HCT116 (cell line): ENCODE measurements around the gene FLT4. TPM values are rescaled to one million over a fixed set of nuclear protein-coding genes. Genes with fewer than 3 reads are reported as not detected.

Source experiments
- ATAC-seq: fragments of 200-7000 bp; cut with Tn5 transposase; 2 replicates; pipeline ENCODE4 v1.9.1; 2020; ENCODE audit warnings: mild to moderate bottlenecking, moderate library complexity
- BruUV-seq: library from RNA; stranded (reverse); fragments of 400-500 nt; replicated peaks from 2 replicates; lab custom pipeline; 2021; lab: Mats Ljungman, UMichigan
- CTCF ChIA-PET: fragments of 300-600 bp; sonication (Branson Sonifier 250); formaldehyde crosslinking; loops from one replicate; lab custom pipeline; 2021; ENCODE audit warnings: antibody characterized with exemption; lab: Charles Lee
- POLR2A ChIA-PET: fragments of 300-600, 350-600 bp; sonication (Branson Sonifier 250); formaldehyde crosslinking; loops from one replicate; lab custom pipeline; 2021; ENCODE audit warnings: antibody characterized with exemption; lab: Charles Lee
- RAD21 ChIA-PET, 2 experiments: fragments of 300-600 bp; sonication (Branson Sonifier 250); formaldehyde crosslinking; loops; one replicate each; lab custom pipeline; 2023; ENCODE audit warnings: low total read pairs in 2 of 2; ENCODE audit not compliant: uncharacterized antibody in 2 of 2, unreplicated experiment in 2 of 2, low non-redundant PET in 1 of 2; lab: Charles Lee
- DNase-seq: peaks from one replicate; pipeline ENCODE4 v3.0.0-alpha.2; 2010; ENCODE audit warnings: low read depth, low spot score
- H2AFZ ChIP-seq: fragments of 200-600 bp; shearing (Covaris generic), sonication (generic); 2 replicates; pipeline ENCODE4 v1.6.1; 2017; ENCODE audit warnings: low read depth, mixed run types, mixed read lengths, antibody characterized with exemption, low read length; ENCODE audit not compliant: poor library complexity, severe bottlenecking
- H3K27ac ChIP-seq: 2 replicates; pipeline ENCODE4 v1.5.1; 2012; ENCODE audit warnings: low read depth, low read length
- H3K27me3 ChIP-seq: fragments of 200-600 bp; sonication (generic); 2 replicates; pipeline ENCODE4 v1.6.1; 2016; ENCODE audit warnings: mixed run types, low read length, mixed read lengths; ENCODE audit not compliant: insufficient read depth
- H3K36me3 ChIP-seq, 2 experiments: fragments of 200-500 bp in 1 of 2; fragments of 200-600 bp in 1 of 2; sonication (Bioruptor generic) in 1 of 2; sonication (generic) in 1 of 2; 2 replicates each; pipeline versions ENCODE4 v1.5.1 to v1.6.1; 2014 to 2016; ENCODE audit warnings: low read length in 2 of 2, inconsistent platforms in 1 of 2, mixed read lengths in 1 of 2, mixed run types in 1 of 2; ENCODE audit not compliant: insufficient read depth in 2 of 2, control insufficient read depth in 1 of 2
- H3K4me1 ChIP-seq, 2 experiments: fragments of 200-600 bp in 1 of 2; sonication (generic) in 1 of 2; 2 replicates each; pipeline versions ENCODE4 v1.5.1 to v1.6.1; 2012 to 2017; ENCODE audit warnings: low read length in 2 of 2, inconsistent platforms in 1 of 2, mild to moderate bottlenecking in 1 of 2, mixed read lengths in 1 of 2, mixed run types in 1 of 2, moderate library complexity in 1 of 2; ENCODE audit not compliant: insufficient read depth in 2 of 2, control insufficient read depth in 1 of 2
- H3K4me2 ChIP-seq: fragments of 200-600 bp; sonication (generic); 2 replicates; pipeline ENCODE4 v1.6.1; 2017; ENCODE audit warnings: mixed run types, low read length, mixed read lengths
- H3K4me3 ChIP-seq, 2 experiments: fragments of 200-600 bp in 1 of 2; sonication (generic) in 1 of 2; replicated peaks in 1 of 2; 2 replicates each; pipeline ENCODE4 v1.5.1; 2011 to 2016; ENCODE audit warnings: low read length in 2 of 2, control low read depth in 1 of 2, low read depth in 1 of 2, mild to moderate bottlenecking in 1 of 2, mixed read lengths in 1 of 2, mixed run types in 1 of 2
- H3K79me2 ChIP-seq: fragments of 200-600 bp; sonication (generic); 2 replicates; pipeline ENCODE4 v1.6.1; 2017; ENCODE audit warnings: mild to moderate bottlenecking, mixed run types, low read length, moderate library complexity, mixed read lengths; ENCODE audit not compliant: insufficient read depth
- H3K9ac ChIP-seq: fragments of 200-600 bp; sonication (generic); 2 replicates; pipeline ENCODE4 v1.6.1; 2016; ENCODE audit warnings: low read length, mixed read lengths
- H3K9me2 ChIP-seq: fragments of 200-600 bp; sonication (generic), shearing (Covaris generic); 2 replicates; pipeline ENCODE4 v1.6.1; 2017; ENCODE audit warnings: mixed run types, mild to moderate bottlenecking, moderate library complexity; ENCODE audit not compliant: insufficient read depth
- H3K9me3 ChIP-seq, 2 experiments: fragments of 200-500 bp in 1 of 2; fragments of 200-600 bp in 1 of 2; sonication (Bioruptor generic) in 1 of 2; sonication (generic) in 1 of 2; 2 replicates each; pipeline ENCODE4 v1.6.1; 2014 to 2017; ENCODE audit warnings: low read length in 2 of 2, mixed read lengths in 2 of 2, inconsistent platforms in 1 of 2, low read depth in 1 of 2, mild to moderate bottlenecking in 1 of 2, mixed run types in 1 of 2, moderate library complexity in 1 of 2; ENCODE audit not compliant: control insufficient read depth in 1 of 2, insufficient read depth in 1 of 2
- H4K20me1 ChIP-seq: fragments of 200-600 bp; sonication (generic), shearing (Covaris generic); 2 replicates; pipeline ENCODE4 v1.6.1; 2017; ENCODE audit warnings: mixed run types, mild to moderate bottlenecking, moderate library complexity; ENCODE audit not compliant: insufficient read depth
- CEBPB ChIP-seq: IDR thresholded peaks from 2 replicates; pipeline ENCODE4 v1.6.1; 2012; ENCODE audit warnings: low read depth
- EGR1 ChIP-seq: IDR thresholded peaks from 2 replicates; pipeline ENCODE4 v1.6.1; 2012; ENCODE audit warnings: low read depth
- FOSL1 ChIP-seq: IDR thresholded peaks from 2 replicates; pipeline ENCODE4 v1.6.1; 2012; ENCODE audit warnings: low read depth
- JUND ChIP-seq: IDR thresholded peaks from 2 replicates; pipeline ENCODE4 v1.6.1; 2012
- POLR2A ChIP-seq: IDR thresholded peaks from 2 replicates; pipeline ENCODE4 v1.7.0; 2011; ENCODE audit warnings: borderline replicate concordance; ENCODE audit not compliant: insufficient read depth, insufficient read length; ENCODE audit errors: extremely low read depth
- SIN3A ChIP-seq: IDR thresholded peaks from 2 replicates; pipeline ENCODE4 v1.6.1; 2012; ENCODE audit warnings: low read depth
- SRF ChIP-seq: IDR thresholded peaks from 2 replicates; pipeline ENCODE4 v1.6.1; 2012; ENCODE audit warnings: low read depth
- YY1 ChIP-seq: IDR thresholded peaks from 2 replicates; pipeline ENCODE4 v1.6.1; 2011; ENCODE audit warnings: low read length, low read depth, moderate library complexity, mild to moderate bottlenecking; ENCODE audit not compliant: insufficient replicate concordance; ENCODE audit errors: extremely low read depth
- ZNF274 ChIP-seq: fragments of 200-500 bp; sonication (Bioruptor generic); IDR thresholded peaks from 2 replicates; pipeline ENCODE4 v1.6.1; 2014; ENCODE audit warnings: mild to moderate bottlenecking, low read depth, low read length, inconsistent platforms
- intact Hi-C: fragments of 100-400 bp; cut with micrococcal nuclease; formaldehyde crosslinking; loops from 2 replicates; pipeline ENCODE4 v1.10.0; 2022
- total RNA-seq: library from RNA; stranded (reverse); gene quantifications from one replicate; pipeline ENCODE4 v1.2.1, GENCODE V29; 2021; ENCODE audit not compliant: unreplicated experiment
- TF ChIP-seq, protein P1 (sequence below): IDR thresholded peaks from 2 replicates; pipeline ENCODE4 v1.6.1; 2012; ENCODE audit warnings: low read depth
- TF ChIP-seq, protein P2 (sequence below), 3 experiments: fragments of 200-600 bp in 1 of 3; sonication (generic) in 1 of 3; IDR thresholded peaks in 2 of 3; conservative IDR thresholded peaks in 1 of 3; 2 replicates each; pipeline ENCODE4 v1.5.1; 2012 to 2017; ENCODE audit warnings: low read depth in 2 of 3, low read length in 2 of 3, antibody characterized with exemption in 1 of 3, borderline replicate concordance in 1 of 3, control low read depth in 1 of 3, mild to moderate bottlenecking in 1 of 3, mixed read lengths in 1 of 3, mixed run types in 1 of 3, moderate library complexity in 1 of 3; ENCODE audit not compliant: insufficient read depth in 1 of 3

FLT4 gene
- total RNA-seq, 1 experiment from 2014 or later = 0.17 TPM

DNA sequence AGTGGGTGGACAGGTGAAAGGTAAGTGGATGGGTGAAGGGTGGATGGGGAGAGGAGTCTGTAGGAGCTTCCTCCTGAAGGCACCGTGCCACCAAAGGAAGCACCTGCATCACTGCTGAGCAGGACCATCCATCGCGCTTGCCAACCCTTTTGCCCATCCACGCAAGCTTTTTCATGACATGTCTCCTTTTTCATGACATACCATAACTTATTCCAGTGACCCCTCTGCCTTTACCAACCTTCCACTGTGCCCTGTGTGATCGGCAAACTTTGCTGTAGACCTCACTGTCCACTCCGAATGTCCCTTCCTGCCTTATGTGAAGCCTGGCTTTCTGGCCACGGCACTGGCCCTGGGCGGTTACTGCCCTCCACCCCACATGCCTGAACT, 13.4 kb downstream of the FLT4 start (continued):
- TF ChIP-seq, protein P1, sequence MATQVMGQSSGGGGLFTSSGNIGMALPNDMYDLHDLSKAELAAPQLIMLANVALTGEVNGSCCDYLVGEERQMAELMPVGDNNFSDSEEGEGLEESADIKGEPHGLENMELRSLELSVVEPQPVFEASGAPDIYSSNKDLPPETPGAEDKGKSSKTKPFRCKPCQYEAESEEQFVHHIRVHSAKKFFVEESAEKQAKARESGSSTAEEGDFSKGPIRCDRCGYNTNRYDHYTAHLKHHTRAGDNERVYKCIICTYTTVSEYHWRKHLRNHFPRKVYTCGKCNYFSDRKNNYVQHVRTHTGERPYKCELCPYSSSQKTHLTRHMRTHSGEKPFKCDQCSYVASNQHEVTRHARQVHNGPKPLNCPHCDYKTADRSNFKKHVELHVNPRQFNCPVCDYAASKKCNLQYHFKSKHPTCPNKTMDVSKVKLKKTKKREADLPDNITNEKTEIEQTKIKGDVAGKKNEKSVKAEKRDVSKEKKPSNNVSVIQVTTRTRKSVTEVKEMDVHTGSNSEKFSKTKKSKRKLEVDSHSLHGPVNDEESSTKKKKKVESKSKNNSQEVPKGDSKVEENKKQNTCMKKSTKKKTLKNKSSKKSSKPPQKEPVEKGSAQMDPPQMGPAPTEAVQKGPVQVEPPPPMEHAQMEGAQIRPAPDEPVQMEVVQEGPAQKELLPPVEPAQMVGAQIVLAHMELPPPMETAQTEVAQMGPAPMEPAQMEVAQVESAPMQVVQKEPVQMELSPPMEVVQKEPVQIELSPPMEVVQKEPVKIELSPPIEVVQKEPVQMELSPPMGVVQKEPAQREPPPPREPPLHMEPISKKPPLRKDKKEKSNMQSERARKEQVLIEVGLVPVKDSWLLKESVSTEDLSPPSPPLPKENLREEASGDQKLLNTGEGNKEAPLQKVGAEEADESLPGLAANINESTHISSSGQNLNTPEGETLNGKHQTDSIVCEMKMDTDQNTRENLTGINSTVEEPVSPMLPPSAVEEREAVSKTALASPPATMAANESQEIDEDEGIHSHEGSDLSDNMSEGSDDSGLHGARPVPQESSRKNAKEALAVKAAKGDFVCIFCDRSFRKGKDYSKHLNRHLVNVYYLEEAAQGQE = no peak

DNA sequence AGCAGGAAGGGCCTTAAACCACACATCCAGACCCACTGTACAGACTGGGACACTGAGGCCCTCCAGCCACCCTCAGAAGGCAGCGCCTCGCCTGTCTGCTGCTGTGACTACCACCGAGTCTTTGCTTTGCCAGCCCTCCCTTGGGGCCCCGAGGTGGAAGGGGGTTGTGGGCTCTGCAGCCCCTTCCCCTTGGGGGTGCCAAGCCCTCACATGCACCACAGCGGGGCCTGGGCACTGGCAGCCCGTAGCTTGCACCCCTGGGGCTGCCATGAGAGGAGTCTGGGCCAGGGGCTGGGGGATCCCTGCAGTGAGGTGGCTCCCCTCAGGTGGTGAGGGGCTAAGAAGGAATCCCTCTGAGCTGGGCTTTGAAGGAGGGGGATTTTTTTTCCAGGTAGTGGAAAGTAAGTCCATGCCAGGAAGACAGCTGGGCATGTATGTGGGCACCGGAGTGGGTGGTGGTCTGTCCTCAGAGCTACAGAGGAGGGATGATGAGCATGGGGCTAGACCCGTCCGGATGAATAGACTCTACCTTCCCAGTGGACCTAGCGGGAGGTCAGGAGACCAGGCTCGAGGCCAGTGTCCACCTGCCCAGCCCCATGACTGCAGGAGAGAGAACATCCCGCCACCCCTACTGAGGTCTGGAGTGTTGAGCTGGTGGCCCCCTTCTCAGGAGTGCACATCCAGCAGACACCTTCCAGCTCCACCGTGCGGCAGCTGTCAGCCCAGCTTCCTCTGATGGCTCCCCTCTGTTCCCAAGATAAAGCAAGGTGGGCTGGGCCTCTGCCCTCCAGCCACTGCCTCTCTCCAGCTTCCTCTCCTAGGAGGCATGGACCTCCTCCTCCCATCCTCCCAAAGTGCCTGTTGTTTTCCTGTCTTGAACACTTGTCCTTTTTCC, 15.9 kb downstream of the FLT4 start:
- no peaks in the 10 kb centered on the region for H3K36me3 ChIP-seq
- POLR2A ChIA-PET = no interaction called here
- intact Hi-C loops = no loop called here
- TF ChIP-seq, protein P2, sequence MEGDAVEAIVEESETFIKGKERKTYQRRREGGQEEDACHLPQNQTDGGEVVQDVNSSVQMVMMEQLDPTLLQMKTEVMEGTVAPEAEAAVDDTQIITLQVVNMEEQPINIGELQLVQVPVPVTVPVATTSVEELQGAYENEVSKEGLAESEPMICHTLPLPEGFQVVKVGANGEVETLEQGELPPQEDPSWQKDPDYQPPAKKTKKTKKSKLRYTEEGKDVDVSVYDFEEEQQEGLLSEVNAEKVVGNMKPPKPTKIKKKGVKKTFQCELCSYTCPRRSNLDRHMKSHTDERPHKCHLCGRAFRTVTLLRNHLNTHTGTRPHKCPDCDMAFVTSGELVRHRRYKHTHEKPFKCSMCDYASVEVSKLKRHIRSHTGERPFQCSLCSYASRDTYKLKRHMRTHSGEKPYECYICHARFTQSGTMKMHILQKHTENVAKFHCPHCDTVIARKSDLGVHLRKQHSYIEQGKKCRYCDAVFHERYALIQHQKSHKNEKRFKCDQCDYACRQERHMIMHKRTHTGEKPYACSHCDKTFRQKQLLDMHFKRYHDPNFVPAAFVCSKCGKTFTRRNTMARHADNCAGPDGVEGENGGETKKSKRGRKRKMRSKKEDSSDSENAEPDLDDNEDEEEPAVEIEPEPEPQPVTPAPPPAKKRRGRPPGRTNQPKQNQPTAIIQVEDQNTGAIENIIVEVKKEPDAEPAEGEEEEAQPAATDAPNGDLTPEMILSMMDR (IDR thresholded peaks at IDR 0.05 in 2 of 3, conservative IDR thresholded peaks at IDR 0.05 in 1 of 3; ENCODE audit: borderline replicate concordance in 1 of 3, insufficient read depth in 1 of 3, low read depth in 2 of 3, low read length in 2 of 3) = no peak
- TF ChIP-seq JUND = no peak
- no peak for TF ChIP-seq SIN3A
- no peak for TF ChIP-seq CEBPB
- TF ChIP-seq EGR1 = no peak
- no peak for TF ChIP-seq FOSL1
- TF ChIP-seq POLR2A = no peak
- TF ChIP-seq SRF = no peak
- TF ChIP-seq ZNF274 = no peak
- no peak for TF ChIP-seq YY1
- CTCF ChIA-PET = no interaction called here
- no TSS peak for BruUV-seq
- H3K9ac ChIP-seq = no peak overlapping the region
- ATAC-seq (no peak), DNase-seq (no peak)
- no peaks in the 10 kb centered on the region for H3K27me3 ChIP-seq
- no peak overlapping the region for H3K4me2 ChIP-seq
- H4K20me1 ChIP-seq = no peaks in the 10 kb centered on the region
- no peak overlapping the region for H3K27ac ChIP-seq
- no peaks in the 10 kb centered on the region for H3K9me2 ChIP-seq
- RAD21 ChIA-PET = no interaction called here
- no peaks in the 10 kb centered on the region for H3K9me3 ChIP-seq
- no peak overlapping the region for H3K4me3 ChIP-seq
- H2AFZ ChIP-seq = no peak overlapping the region
- no peaks in the 10 kb centered on the region for H3K79me2 ChIP-seq
- no peaks in the 10 kb centered on the region for H3K4me1 ChIP-seq
